Neutrophil (primary cell): Measurements from ENCODE around the gene ASB10.

Experiments
- H3K27ac ChIP-seq: fragments of 200-600 bp; sonication (generic); 2 replicates; pipeline ENCODE4 v1.5.1; 2016; ENCODE audit warnings: mild to moderate bottlenecking, moderate library complexity
- H3K27me3 ChIP-seq: fragments of 200-600 bp; sonication (generic); 2 replicates; pipeline ENCODE4 v1.6.0; 2016; ENCODE audit warnings: mild to moderate bottlenecking
- H3K36me3 ChIP-seq: fragments of 200-600 bp; sonication (generic); 2 replicates; pipeline ENCODE4 v1.5.1; 2017
- H3K4me1 ChIP-seq, 2 experiments: fragments of 200-600 bp in 1 of 2; sonication (generic) in 1 of 2; 1 replicate in 1 of 2; 2 replicates in 1 of 2; pipeline versions ENCODE4 v1.5.1 to v1.6.1; 2013 to 2016; ENCODE audit warnings: low read depth in 1 of 2, low read length in 1 of 2, mild to moderate bottlenecking in 1 of 2, moderate library complexity in 1 of 2; ENCODE audit not compliant: control insufficient read depth in 1 of 2, insufficient read depth in 1 of 2
- H3K4me3 ChIP-seq, 2 experiments: fragments of 200-600 bp in 1 of 2; sonication (generic) in 1 of 2; 1 replicate in 1 of 2; 2 replicates in 1 of 2; pipeline ENCODE4 v1.5.1; 2013 to 2016; ENCODE audit warnings: low read depth in 1 of 2, low read length in 1 of 2, mild to moderate bottlenecking in 1 of 2, moderate library complexity in 1 of 2
- H3K9me3 ChIP-seq: fragments of 200-600 bp; sonication (generic); 2 replicates; pipeline ENCODE4 v1.5.1; 2016
- CTCF ChIP-seq: fragments of 200-600 bp; sonication (generic); IDR thresholded peaks from 2 replicates; pipeline ENCODE4 v1.5.1; 2016; ENCODE audit warnings: antibody characterized with exemption

ASB10 gene

DNA sequence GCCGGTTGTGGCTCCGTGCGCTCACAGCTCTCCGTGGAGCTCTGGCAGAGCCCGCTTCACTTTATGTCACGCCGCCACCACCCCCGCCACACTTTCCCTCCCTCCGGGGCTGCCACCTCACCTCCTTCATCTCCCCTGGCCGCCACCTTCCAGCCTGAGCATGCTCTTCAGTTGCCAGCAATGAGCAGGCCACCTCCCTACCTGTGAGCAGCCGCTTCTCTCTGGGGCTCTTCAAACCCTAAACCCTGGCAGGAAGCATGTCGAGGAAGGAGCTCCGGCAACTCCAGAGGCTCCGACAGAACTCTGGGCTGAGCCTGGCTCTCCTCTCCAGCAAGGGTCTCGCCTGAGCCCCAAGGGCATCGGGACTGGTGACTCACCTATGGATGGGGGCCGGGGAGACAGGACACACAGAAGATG is 56.3 kb downstream of the ASB10 start:
- Histone ChIP-seq H3K9me3 (no peaks in the 10 kb centered on the region), H3K4me1 (no peaks in the 10 kb centered on the region), H3K27me3 (no peaks in the 10 kb centered on the region), H3K36me3 (peaks cover 12% of the 10 kb centered on the region), H3K27ac (no peak overlapping the region), H3K4me3 (no peak overlapping the region)
- no peak for TF ChIP-seq CTCF

DNA sequence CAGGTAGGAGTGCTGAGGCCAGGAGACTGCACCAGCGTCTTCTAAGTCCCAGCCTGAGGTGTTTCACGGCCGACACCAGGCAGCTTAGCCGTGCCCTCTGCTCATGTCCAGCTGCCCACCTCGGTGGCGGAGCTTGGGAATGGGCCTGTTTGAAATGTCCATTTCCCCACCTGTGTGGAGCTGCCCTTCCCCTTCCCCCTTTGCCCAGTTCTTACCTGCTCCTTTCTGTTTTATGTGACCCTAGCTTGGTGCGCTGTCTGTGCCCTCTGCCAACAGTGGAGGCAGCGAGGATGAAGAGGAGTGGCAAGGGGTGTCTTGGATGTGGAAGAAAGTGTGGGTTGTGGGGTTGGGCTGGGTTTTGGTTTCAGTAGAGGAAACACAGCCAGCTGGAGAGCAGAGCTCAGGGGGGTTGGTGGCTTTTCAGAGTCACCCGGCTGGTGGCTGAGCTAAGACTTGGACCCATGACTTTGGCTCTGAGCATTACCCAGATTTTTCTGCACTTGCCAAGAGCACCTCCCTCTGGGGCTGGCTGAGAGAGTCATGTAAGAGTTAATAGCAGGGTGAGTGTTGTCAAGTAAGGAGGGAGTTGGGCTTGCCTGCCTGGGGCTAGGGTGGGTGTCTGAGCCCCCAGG is 57.0 kb downstream of the ASB10 start:
- Histone ChIP-seq H3K27ac (no peak overlapping the region), H3K9me3 (no peaks in the 10 kb centered on the region), H3K4me1 (no peaks in the 10 kb centered on the region), H3K36me3 (peaks cover 12% of the 10 kb centered on the region), H3K4me3 (no peak overlapping the region), H3K27me3 (no peaks in the 10 kb centered on the region)
- no peak for TF ChIP-seq CTCF

DNA sequence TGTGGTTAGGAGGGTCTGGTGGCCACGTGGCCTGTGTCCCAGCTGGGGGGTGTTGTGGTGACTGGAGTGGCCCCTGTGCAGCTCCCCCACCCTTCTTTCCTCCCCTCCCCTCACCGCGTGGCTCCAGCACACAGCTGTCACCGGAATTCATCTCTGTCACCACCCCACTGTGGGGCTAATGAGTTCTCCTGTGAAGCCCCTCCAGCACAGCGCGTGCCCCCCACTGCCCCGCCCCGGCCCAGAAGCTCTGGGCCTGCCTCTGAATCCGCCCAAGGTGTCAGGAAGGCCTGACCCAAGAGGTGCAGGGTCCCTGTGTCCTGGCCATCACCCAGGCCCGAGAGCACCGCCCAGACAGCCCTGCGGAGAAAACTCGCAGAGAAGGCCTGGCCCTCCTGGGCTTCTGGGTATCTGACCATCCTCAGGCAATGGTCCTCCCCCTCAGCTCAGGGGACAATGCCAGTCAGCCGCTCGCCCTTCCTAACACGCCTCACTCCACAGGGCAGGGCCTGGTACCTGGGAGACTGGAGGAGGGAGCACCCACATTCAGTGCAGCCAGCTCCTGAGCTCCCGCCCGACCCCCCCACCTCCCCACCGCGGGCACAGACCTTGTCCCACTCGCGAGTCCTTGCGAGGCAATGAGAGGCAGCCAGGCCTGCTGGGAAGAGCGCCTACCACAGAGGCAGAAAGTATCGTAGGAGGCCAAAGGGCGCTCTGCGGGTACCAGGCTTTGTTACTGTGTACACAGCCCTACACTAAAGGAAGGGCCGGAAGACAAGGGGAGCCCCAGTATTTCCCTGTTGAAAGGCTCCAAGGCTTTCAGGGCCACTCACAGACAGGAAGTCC is 57.7 kb downstream of the ASB10 start:
- TF ChIP-seq CTCF: no peak
- peaks cover 7% of the 10 kb centered on the region for H3K36me3 ChIP-seq
- H3K27me3 ChIP-seq: no peaks in the 10 kb centered on the region
- no peak overlapping the region for H3K4me3 ChIP-seq
- no peak overlapping the region for H3K27ac ChIP-seq
- no peaks in the 10 kb centered on the region for H3K4me1 ChIP-seq
- H3K9me3 ChIP-seq: no peaks in the 10 kb centered on the region

DNA sequence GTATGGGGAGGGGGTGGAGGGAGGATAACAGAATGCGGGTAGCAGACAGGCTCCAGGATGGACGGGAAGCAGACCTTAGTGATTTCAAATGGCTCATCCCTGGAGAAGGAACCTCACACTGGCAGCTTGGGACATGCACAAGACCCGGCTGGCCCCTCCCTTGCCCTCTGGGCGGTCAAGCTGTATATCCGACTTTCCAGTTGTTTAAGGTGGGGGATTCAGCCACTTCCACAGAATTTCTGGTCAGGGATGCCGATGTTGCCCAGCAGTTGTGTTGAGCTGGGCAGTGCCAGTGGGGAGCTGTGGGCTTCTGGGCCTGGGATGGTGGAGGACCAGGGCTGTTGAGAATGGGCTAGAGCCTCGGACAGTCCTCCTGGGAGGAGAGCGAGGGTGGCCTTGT is 58.3 kb downstream of the ASB10 start:
- no peak overlapping the region for H3K4me3 ChIP-seq
- H3K36me3 ChIP-seq: peaks cover 3% of the 10 kb centered on the region
- no peaks in the 10 kb centered on the region for H3K4me1 ChIP-seq
- H3K27me3 ChIP-seq: no peaks in the 10 kb centered on the region
- H3K27ac ChIP-seq: no peak overlapping the region
- TF ChIP-seq CTCF: no peak
- H3K9me3 ChIP-seq: no peaks in the 10 kb centered on the region

GRCh38 chr7:151128144-151128543 is 58.9 kb downstream of the ASB10 start:
- H3K36me3 ChIP-seq: peaks cover 3% of the 10 kb centered on the region
- no peak for TF ChIP-seq CTCF

More at GRCh38 chr7:151128144-151128543, 58.9 kb downstream of the ASB10 start:
- Histone ChIP-seq H3K27ac (no peak overlapping the region), H3K4me3 (no peak overlapping the region), H3K4me1 (no peaks in the 10 kb centered on the region), H3K9me3 (no peaks in the 10 kb centered on the region), H3K27me3 (no peaks in the 10 kb centered on the region)
